Activated CD8-positive, alpha-beta memory T cell treated with anti-CD3 and anti-CD28 coated beads for 1 hour (primary cell): ENCODE data around the gene AGFG1.
"Not testable (repeated sequence)": the region's sequence is repeated elsewhere in the genome, so short reads cannot be mapped to it uniquely, and the experiment has no call there.

ENCODE experiments used
- DNase-seq, 2 donors: peaks; one replicate each; pipeline ENCODE4 v3.0.0-alpha.2; 2020; ENCODE audit warnings: low read depth in 1 of 2; ENCODE audit errors: extremely low read depth in 1 of 2

The AGFG1 gene

GRCh38 chr2:227598835-227599503 is 127.0 kb downstream of the AGFG1 start, which contains the start of gene SCYGR2:
TSS of gene SCYGR2 (plus strand) at chr2:227598893. CDS start at chr2:227598893, 0 bp downstream.
- DNase-seq, result not testable (repeated sequence)

- DNase-seq, result no peak
Measured at GRCh38 chr2:227602358-227602757, 130.4 kb downstream of the AGFG1 start.

DNA sequence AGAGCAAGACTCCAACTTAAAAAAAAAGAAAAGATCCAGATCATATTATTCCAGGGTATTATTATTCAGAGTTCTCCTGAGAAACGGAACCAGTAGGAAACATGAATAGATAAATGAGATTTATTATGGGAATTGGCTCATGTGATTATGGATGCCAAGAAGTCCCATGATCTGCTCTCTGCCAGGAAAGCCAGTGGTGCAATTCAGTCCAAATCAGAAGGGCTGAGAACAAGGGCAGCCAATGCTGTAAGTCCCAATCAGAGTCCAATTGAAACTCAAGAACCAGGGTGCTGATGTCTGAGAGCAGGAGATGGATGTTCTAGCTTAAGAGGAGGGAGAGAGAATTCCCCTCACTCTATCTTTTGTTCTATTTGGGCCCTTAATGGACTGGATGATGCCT is 134.5 kb downstream of the AGFG1 start:
- no peak for DNase-seq

DNA sequence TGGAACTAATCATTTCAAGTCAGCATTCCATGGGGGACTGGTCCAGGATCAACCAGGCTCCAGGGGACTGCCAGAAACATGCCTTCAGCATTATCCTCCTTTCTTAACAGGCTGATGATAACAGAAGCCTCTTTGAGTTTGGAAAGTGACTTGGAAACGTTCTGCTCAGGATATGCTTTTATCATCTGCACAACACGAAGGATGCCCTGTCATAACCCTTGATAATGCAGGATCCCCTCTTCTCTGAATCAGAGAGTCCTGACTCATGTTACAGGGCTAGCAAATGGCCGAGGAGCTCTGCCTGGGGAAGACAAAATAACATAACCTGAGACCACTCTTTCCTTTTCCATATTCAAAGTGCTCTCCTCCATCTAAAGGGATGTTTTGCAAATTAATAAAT is 136.0 kb downstream of the AGFG1 start:
- DNase-seq, result no peak

DNA sequence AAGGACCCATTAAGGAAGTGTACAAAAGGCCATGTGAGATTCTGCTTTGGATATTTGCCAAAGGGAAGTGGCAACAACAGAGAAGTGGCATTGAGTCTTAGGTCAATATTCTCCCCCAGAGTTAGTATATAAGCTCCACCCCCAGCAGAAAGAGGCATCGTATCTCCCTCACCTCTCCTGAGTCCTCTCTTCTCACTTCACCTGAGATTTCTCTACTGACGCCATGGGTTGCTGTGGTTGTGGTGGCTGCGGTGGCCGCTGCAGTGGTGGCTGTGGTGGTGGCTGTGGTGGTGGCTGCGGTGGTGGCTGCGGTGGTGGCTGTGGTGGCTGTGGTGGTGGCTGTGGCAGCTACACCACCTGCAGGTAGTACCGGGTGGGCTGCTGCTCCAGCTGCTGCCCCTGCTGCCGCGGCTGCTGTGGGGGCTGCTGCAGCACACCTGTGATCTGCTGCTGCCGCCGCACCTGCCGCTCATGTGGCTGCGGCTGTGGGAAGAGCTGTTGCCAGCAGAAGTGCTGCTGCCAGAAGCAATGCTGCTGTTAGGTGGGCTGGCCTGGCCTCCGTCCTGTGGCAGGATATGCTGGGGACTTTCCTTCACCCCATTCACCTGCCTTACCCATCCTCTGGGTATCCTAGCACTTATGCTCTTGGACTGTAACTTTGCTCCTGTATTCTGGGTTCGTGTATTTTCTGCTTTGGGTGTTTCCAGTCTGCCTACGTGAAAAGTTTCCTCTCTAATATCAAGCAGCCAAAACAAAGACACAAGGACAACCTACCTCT is 136.8 kb downstream of the AGFG1 start:
- DNase-seq, result no peak

GRCh38 chr2:227610123-227610522 is 138.2 kb downstream of the AGFG1 start:
- DNase-seq, result no peak
